ENCODE measurements around the gene SPATC1L.

Gene SPATC1L

GRCh38 chr21:46139686-46140085, 44.6 kb downstream of the SPATC1L start:
- no peak for TF ChIP-seq CTCF (conservative IDR thresholded peaks at IDR 0.05)
- no peak for TF ChIP-seq ZFX (IDR thresholded peaks at IDR 0.05)
- H3K27ac ChIP-seq: no peak overlapping the region

GRCh38 chr21:46138383-46138970, 45.8 kb downstream of the SPATC1L start:
- H3K27ac ChIP-seq: no peak overlapping the region
- no peak for TF ChIP-seq CTCF (conservative IDR thresholded peaks at IDR 0.05)
- TF ChIP-seq ZFX (IDR thresholded peaks at IDR 0.05): no peak

GRCh38 chr21:46137908-46138307, 46.4 kb downstream of the SPATC1L start:
- H3K27ac ChIP-seq: no peak overlapping the region
- no peak for TF ChIP-seq ZFX (IDR thresholded peaks at IDR 0.05)
- TF ChIP-seq CTCF (conservative IDR thresholded peaks at IDR 0.05): no peak

- no peak for TF ChIP-seq CTCF (conservative IDR thresholded peaks at IDR 0.05)
- TF ChIP-seq ZFX (IDR thresholded peaks at IDR 0.05): no peak
- no peak overlapping the region for H3K27ac ChIP-seq
Observed at GRCh38 chr21:46136739-46137349, 47.4 kb downstream of the SPATC1L start.

- no peak for TF ChIP-seq ZFX (IDR thresholded peaks at IDR 0.05)
- TF ChIP-seq CTCF (conservative IDR thresholded peaks at IDR 0.05): no peak
- no peak overlapping the region for H3K27ac ChIP-seq
Observed at GRCh38 chr21:46135782-46136395, 48.4 kb downstream of the SPATC1L start.

- TF ChIP-seq CTCF (conservative IDR thresholded peaks at IDR 0.05) (no peak), ZFX (IDR thresholded peaks at IDR 0.05) (no peak)
- H3K27ac ChIP-seq: no peak overlapping the region
Observed at GRCh38 chr21:46131838-46132651, 52.2 kb downstream of the SPATC1L start.

GRCh38 chr21:46131588-46131837, 52.7 kb downstream of the SPATC1L start:
- no peak overlapping the region for H3K27ac ChIP-seq
- TF ChIP-seq CTCF (conservative IDR thresholded peaks at IDR 0.05): no peak
- TF ChIP-seq ZFX (IDR thresholded peaks at IDR 0.05): no peak

Data from C4-2B (cell line).